Sigmoid colon (tissue), 4 donors: ENCODE measurements around the gene ADAD1.

Source experiments
- EP300 ChIP-seq, 4 donors: sonication (generic); formaldehyde crosslinking; IDR thresholded peaks; one replicate each; pipeline ENCODE4 v1.6.1; 2017; ENCODE audit warnings: antibody characterized with exemption in 4 of 4
- TF ChIP-seq, protein P1 (sequence below), 4 experiments: fragments of 450-650 bp in 3 of 4; fragments of 200-600 bp in 1 of 4; IDR thresholded peaks; one replicate each; pipeline ENCODE4 v1.5.1; 2016 to 2019; ENCODE audit warnings: antibody characterized with exemption in 4 of 4, mild to moderate bottlenecking in 3 of 4, moderate library complexity in 2 of 4

DNA sequence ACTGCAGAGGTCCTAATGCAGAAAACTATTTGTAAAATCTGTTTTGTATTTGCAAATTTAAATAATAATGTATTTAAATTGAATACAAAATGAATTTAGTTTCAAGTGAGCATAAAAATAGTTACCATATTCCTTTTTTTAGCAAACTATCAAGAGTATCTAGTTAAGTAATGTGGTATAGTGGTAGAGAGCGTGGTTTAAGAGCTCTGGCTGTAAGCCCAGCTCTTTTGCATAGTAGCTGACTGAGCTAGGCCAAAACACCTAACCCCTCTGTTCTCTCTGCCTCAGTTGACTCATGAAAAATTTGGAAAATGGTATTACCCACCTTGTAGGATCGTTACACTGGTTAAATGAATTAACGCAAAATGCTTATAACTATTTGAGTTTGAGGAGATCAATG is 18.1 kb upstream of the ADAD1 start:
- TF ChIP-seq, protein P1, sequence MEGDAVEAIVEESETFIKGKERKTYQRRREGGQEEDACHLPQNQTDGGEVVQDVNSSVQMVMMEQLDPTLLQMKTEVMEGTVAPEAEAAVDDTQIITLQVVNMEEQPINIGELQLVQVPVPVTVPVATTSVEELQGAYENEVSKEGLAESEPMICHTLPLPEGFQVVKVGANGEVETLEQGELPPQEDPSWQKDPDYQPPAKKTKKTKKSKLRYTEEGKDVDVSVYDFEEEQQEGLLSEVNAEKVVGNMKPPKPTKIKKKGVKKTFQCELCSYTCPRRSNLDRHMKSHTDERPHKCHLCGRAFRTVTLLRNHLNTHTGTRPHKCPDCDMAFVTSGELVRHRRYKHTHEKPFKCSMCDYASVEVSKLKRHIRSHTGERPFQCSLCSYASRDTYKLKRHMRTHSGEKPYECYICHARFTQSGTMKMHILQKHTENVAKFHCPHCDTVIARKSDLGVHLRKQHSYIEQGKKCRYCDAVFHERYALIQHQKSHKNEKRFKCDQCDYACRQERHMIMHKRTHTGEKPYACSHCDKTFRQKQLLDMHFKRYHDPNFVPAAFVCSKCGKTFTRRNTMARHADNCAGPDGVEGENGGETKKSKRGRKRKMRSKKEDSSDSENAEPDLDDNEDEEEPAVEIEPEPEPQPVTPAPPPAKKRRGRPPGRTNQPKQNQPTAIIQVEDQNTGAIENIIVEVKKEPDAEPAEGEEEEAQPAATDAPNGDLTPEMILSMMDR (IDR thresholded peaks at IDR 0.05), result no peak
- no peak for TF ChIP-seq EP300 (IDR thresholded peaks at IDR 0.05)
